ENCODE data around the gene PTOV1. TPM values are rescaled to one million over a fixed set of nuclear protein-coding genes. Genes with fewer than 3 reads are reported as not detected.

Gene PTOV1
- total and polyA plus RNA-seq, 2 of the 4 experiments (the other 2 are of a cell fraction) = 34.4 to 107 TPM

- Histone ChIP-seq H4K91ac (ENCODE audit: insufficient read depth, low read depth, low read length) (no peak overlapping the region), H3K27ac (ENCODE audit: insufficient read depth, low read length) (no peak overlapping the region), H3K23ac (ENCODE audit: low read depth, low read length) (no peak overlapping the region), H3K9me1 (ENCODE audit: insufficient read depth, low read length) (peaks cover 12% of the 10 kb centered on the region; the same call in 1 of the 2 replicates), H2AK9ac (replicated peaks; ENCODE audit: low read depth, low read length, poor library complexity) (no peak overlapping the region), H4K8ac (ENCODE audit: low read depth in 2 of 2, low read length in 2 of 2) (no peak overlapping the region), H4K20me1 (ENCODE audit: insufficient read depth, low read length) (peaks cover 25% of the 10 kb centered on the region), H3K9ac (ENCODE audit: low read depth, low read length) (no peak overlapping the region), H3K4me3 (ENCODE audit: insufficient read depth, low read depth, low read length) (no peak overlapping the region), H3K4ac (ENCODE audit: low read depth, low read length) (no peak overlapping the region), H2BK5ac (ENCODE audit: low read depth, low read length, poor library complexity, severe bottlenecking) (no peak overlapping the region), H3K4me2 (ENCODE audit: low read depth, low read length) (no peak overlapping the region), H3K79me1 (ENCODE audit: low read depth in 1 of 2, low read length in 2 of 2) (peaks cover 7 to 52% of the 10 kb centered on the region in 2 experiments; a peak in 3 of 4 replicates), H3K27me3 (ENCODE audit: control insufficient read depth, insufficient read depth, low read length) (no peaks in the 10 kb centered on the region), H3K36me3 (ENCODE audit: control insufficient read depth, insufficient read depth, low read length) (peaks cover 33% of the 10 kb centered on the region), H3K14ac (replicated peaks; ENCODE audit: low read depth, low read length) (no peak overlapping the region), H2BK15ac (ENCODE audit: low read depth, low read length) (no peak overlapping the region), H4K5ac (ENCODE audit: low read depth, low read length) (no peak overlapping the region), H2AK5ac (ENCODE audit: low read depth, low read length) (no peak overlapping the region), H2BK20ac (ENCODE audit: low read depth, low read length) (no peak overlapping the region), H3K9me3 (ENCODE audit: control insufficient read depth, insufficient read depth, low read length) (no peaks in the 10 kb centered on the region), H2BK120ac (ENCODE audit: low read depth, low read length) (no peak overlapping the region), H2AFZ (replicated peaks; ENCODE audit: low read length, poor library complexity) (no peak overlapping the region), H3K18ac (ENCODE audit: low read depth, low read length) (no peak overlapping the region), H3K56ac (ENCODE audit: extremely low read depth, insufficient read depth, low read length) (no peak overlapping the region), H3K4me1 (ENCODE audit: control insufficient read depth, insufficient read depth, low read length) (no peaks in the 10 kb centered on the region)
- TF ChIP-seq POLR2A (IDR thresholded peaks at IDR 0.05; ENCODE audit: low read depth, low read length) (no peak), RCOR1 (IDR thresholded peaks at IDR 0.05; ENCODE audit: insufficient replicate concordance, low read length) (no peak), MAFK (IDR thresholded peaks at IDR 0.05; ENCODE audit: low read depth, low read length) (no peak), SMC3 (IDR thresholded peaks at IDR 0.05; ENCODE audit: low read depth, low read length) (no peak), RAD21 (IDR thresholded peaks at IDR 0.05; ENCODE audit: low read length) (no peak), MAZ (IDR thresholded peaks at IDR 0.05; ENCODE audit: borderline replicate concordance, low read depth, low read length) (no peak), RFX5 (IDR thresholded peaks at IDR 0.05; ENCODE audit: low read depth, low read length) (no peak), MXI1 (IDR thresholded peaks at IDR 0.05; ENCODE audit: borderline replicate concordance, low read depth, low read length) (no peak), ELK1 (IDR thresholded peaks at IDR 0.05; ENCODE audit: borderline replicate concordance, low read depth, low read length) (no peak), USF2 (IDR thresholded peaks at IDR 0.05; ENCODE audit: low read depth, low read length) (no peak), NFE2L2 (IDR thresholded peaks at IDR 0.05; ENCODE audit: low read depth, low read length) (no peak), CTCF (conservative IDR thresholded peaks at IDR 0.05; ENCODE audit: low read depth, low read length) (no peak)
- POLR2A ChIA-PET (ENCODE audit: unreplicated experiment) = no interaction called here
- dilution Hi-C loops (cut with HindIII; ENCODE audit: low sequenced_read_pairs, unreplicated experiment) (no loop called here), in situ Hi-C loops (cut with MboI; ENCODE audit: low sequenced_read_pairs) (no loop called here), intact Hi-C loops (cut with micrococcal nuclease) (no loop called here)
- TSS peak; percentile 58 for BruUV-seq (replicated peaks)
- WGBS, 2 experiments (ENCODE audit: extremely low coverage in 2 of 2, insufficient read length in 1 of 2) = 98% methylated on average over 13 of the region's 16 CpGs; no CpG with 5 or more reads in 1 of the 2 experiments
- DNase-seq (no peak), ATAC-seq (ENCODE audit: low read depth) (no peak)
- CTCF ChIA-PET = no interaction called here
Measured at GRCh38 chr19:49906879-49907564, 56.1 kb downstream of the PTOV1 start.
